PFSK-1 (cell line): ENCODE results near the gene SSH2.

Source experiments
- POLR2AphosphoS5 ChIP-seq: IDR thresholded peaks from 2 replicates; pipeline ENCODE4 v1.6.1; 2012; ENCODE audit warnings: low read depth, mild to moderate bottlenecking, control low read depth, low read length, moderate library complexity
- SIN3A ChIP-seq: IDR thresholded peaks from 2 replicates; pipeline ENCODE4 v1.6.1; 2012; ENCODE audit warnings: mild to moderate bottlenecking, low read length, moderate library complexity, borderline replicate concordance; ENCODE audit not compliant: insufficient read depth
- TAF1 ChIP-seq: IDR thresholded peaks from 2 replicates; pipeline ENCODE4 v1.6.1; 2012; ENCODE audit warnings: low read length, control low read depth, borderline replicate concordance; ENCODE audit not compliant: insufficient read depth

- no peak for TF ChIP-seq SIN3A
- no peak for TF ChIP-seq POLR2AphosphoS5
- no peak for TF ChIP-seq TAF1
Observed at GRCh38 chr17:29905086-29905878, 24.7 kb downstream of the SSH2 start.
